Loucy (cell line): ENCODE data around the gene SGIP1.

Experiments used
- H2AFZ ChIP-seq: fragments of 200-600 bp; sonication (generic); 2 replicates; pipeline ENCODE4 v1.6.0; 2016; ENCODE audit warnings: antibody characterized with exemption, mild to moderate bottlenecking, low read length, moderate library complexity
- H3F3A ChIP-seq: fragments of 200-600 bp; 2 replicates; pipeline ENCODE4 v1.6.0; 2016; ENCODE audit warnings: antibody characterized with exemption, low read depth, mild to moderate bottlenecking
- H3K27me3 ChIP-seq: fragments of 200-600 bp; sonication (generic); 2 replicates; pipeline ENCODE4 v1.6.1; 2014; ENCODE audit warnings: low read length, mild to moderate bottlenecking; ENCODE audit not compliant: insufficient read depth, poor library complexity, severe bottlenecking
- H3K36me3 ChIP-seq: fragments of 200-600 bp; sonication (generic); 2 replicates; pipeline ENCODE4 v1.6.1; 2016; ENCODE audit warnings: low read length; ENCODE audit not compliant: insufficient read depth
- H3K4me1 ChIP-seq: fragments of 200-600 bp; sonication (generic); 2 replicates; pipeline ENCODE4 v1.5.1; 2014; ENCODE audit warnings: low read length, mild to moderate bottlenecking; ENCODE audit not compliant: insufficient read depth, poor library complexity, severe bottlenecking
- H3K4me2 ChIP-seq: fragments of 200-600 bp; sonication (generic); 2 replicates; pipeline ENCODE4 v1.6.0; 2014; ENCODE audit warnings: antibody characterized with exemption, low read length, low read depth, mild to moderate bottlenecking; ENCODE audit not compliant: poor library complexity, severe bottlenecking
- H3K4me3 ChIP-seq: fragments of 200-600 bp; sonication (generic); 2 replicates; pipeline ENCODE4 v1.5.1; 2014; ENCODE audit warnings: low read length, mild to moderate bottlenecking, mixed read lengths; ENCODE audit not compliant: poor library complexity, severe bottlenecking
- H3K79me2 ChIP-seq: fragments of 200-600 bp; sonication (generic); 2 replicates; pipeline ENCODE4 v1.6.1; 2014; ENCODE audit warnings: low read length; ENCODE audit not compliant: insufficient read depth
- H3K9ac ChIP-seq: fragments of 200-600 bp; sonication (generic); 2 replicates; pipeline ENCODE4 v1.6.0; 2014; ENCODE audit warnings: mild to moderate bottlenecking, low read depth, low read length, moderate library complexity; ENCODE audit not compliant: poor library complexity, severe bottlenecking
- H3K9me2 ChIP-seq: fragments of 200-600 bp; sonication (generic); replicated peaks from 2 replicates; pipeline ENCODE4 v1.6.1; 2016; ENCODE audit warnings: low read depth, low read length, mixed read lengths
- H3K9me3 ChIP-seq: fragments of 200-600 bp; sonication (generic); 2 replicates; pipeline ENCODE4 v1.6.1; 2014; ENCODE audit warnings: mild to moderate bottlenecking, antibody characterized with exemption, low read length, low read depth; ENCODE audit not compliant: insufficient read depth
- H4K20me1 ChIP-seq: fragments of 200-600 bp; sonication (generic); 2 replicates; pipeline ENCODE4 v1.6.0; 2014; ENCODE audit warnings: antibody characterized with exemption, low read length, mild to moderate bottlenecking; ENCODE audit not compliant: insufficient read depth, poor library complexity, severe bottlenecking
- CTCF ChIP-seq: fragments of 200-600 bp; sonication (generic); conservative IDR thresholded peaks from 2 replicates; pipeline ENCODE4 v1.5.1; 2014; ENCODE audit warnings: mild to moderate bottlenecking, antibody characterized with exemption, low read length
- EZH2phosphoT487 ChIP-seq: fragments of 200-600 bp; IDR thresholded peaks from 2 replicates; pipeline ENCODE4 v1.6.1; 2018; ENCODE audit warnings: antibody characterized with exemption, mild to moderate bottlenecking, moderate library complexity, borderline replicate concordance

Gene SGIP1

GRCh38 chr1:66641891-66642473 is 108.0 kb downstream of the SGIP1 start:
- no peak for TF ChIP-seq CTCF
- TF ChIP-seq EZH2phosphoT487 = no peak
- no peaks in the 10 kb centered on the region for H3K36me3 ChIP-seq
- no peak overlapping the region for H3K9ac ChIP-seq
- no peak overlapping the region for H3K4me3 ChIP-seq
- peak overlapping the region; percentile 38 for H2AFZ ChIP-seq
- no peaks in the 10 kb centered on the region for H3K9me3 ChIP-seq
- H3K4me1 ChIP-seq = peaks cover 6% of the 10 kb centered on the region
- H3K4me2 ChIP-seq = no peak overlapping the region
- no peaks in the 10 kb centered on the region for H3K79me2 ChIP-seq
- H3K9me2 ChIP-seq = no peaks in the 10 kb centered on the region
- no peaks in the 10 kb centered on the region for H4K20me1 ChIP-seq
- H3F3A ChIP-seq = no peaks in the 10 kb centered on the region
- H3K27me3 ChIP-seq = no peaks in the 10 kb centered on the region

DNA sequence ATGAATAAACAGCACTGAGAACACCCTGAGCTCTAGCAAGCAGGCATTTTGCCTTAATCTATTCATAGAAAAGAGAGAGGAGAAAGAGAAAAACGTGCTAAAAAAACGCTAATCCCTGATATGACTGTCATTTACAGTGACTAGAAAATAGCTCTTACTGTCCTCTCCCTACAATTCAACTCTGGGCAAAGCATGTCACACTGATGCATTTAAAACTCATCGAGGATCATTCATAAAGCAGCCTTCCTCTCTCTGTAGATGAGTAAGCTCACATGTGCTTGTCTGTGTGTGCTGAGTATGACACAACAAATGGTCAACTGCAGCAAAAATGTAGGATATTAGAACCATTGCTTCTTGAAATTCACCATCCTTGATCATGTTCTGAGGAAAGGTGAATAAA is 109.0 kb downstream of the SGIP1 start:
- no peak overlapping the region for H3K4me3 ChIP-seq
- H3K9me2 ChIP-seq = no peaks in the 10 kb centered on the region
- peaks cover 6% of the 10 kb centered on the region for H3K4me1 ChIP-seq
- H3K79me2 ChIP-seq = no peaks in the 10 kb centered on the region
- no peaks in the 10 kb centered on the region for H3K9me3 ChIP-seq
- no peak overlapping the region for H3K9ac ChIP-seq
- no peaks in the 10 kb centered on the region for H3K36me3 ChIP-seq
- H4K20me1 ChIP-seq = no peaks in the 10 kb centered on the region
- no peaks in the 10 kb centered on the region for H3K27me3 ChIP-seq
- no peak for TF ChIP-seq CTCF
- no peak for TF ChIP-seq EZH2phosphoT487
- no peaks in the 10 kb centered on the region for H3F3A ChIP-seq
- H3K4me2 ChIP-seq = no peak overlapping the region
- H2AFZ ChIP-seq = no peak overlapping the region

DNA sequence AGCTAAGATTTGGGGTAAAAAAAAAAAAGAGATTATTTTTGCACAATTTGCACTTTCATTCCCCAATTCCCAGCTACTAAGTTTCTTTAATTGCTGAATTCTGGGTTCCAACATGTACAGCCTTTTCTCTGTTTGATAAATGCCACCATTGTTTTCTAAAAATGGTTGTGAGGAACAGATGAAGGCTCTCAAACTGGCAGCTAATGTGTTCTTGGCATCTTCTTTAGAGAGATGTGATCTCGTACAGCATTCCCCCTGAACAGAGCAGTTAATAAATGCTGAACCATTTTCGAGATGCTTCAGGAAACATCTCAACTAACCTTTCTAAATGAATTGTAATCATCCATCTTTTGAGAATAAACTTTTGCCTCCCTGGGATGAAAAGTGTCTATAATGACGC is 110.4 kb downstream of the SGIP1 start:
- Histone ChIP-seq H3K9ac (no peak overlapping the region), H3K27me3 (no peaks in the 10 kb centered on the region), H3F3A (no peaks in the 10 kb centered on the region), H3K79me2 (no peaks in the 10 kb centered on the region), H3K4me3 (no peak overlapping the region), H3K9me3 (no peaks in the 10 kb centered on the region), H3K4me1 (peaks cover 12% of the 10 kb centered on the region), H4K20me1 (no peaks in the 10 kb centered on the region), H3K4me2 (no peak overlapping the region), H2AFZ (no peak overlapping the region), H3K36me3 (no peaks in the 10 kb centered on the region), H3K9me2 (no peaks in the 10 kb centered on the region)
- TF ChIP-seq EZH2phosphoT487 = no peak
- TF ChIP-seq CTCF = no peak
